H1 (cell line): Measurements from ENCODE around the gene PAEP. TPM values are rescaled to one million over a fixed set of nuclear protein-coding genes. Genes with fewer than 3 reads are reported as not detected.

Experiments used
- CTCF ChIA-PET: fragments of 300-600 bp; sonication (Branson Sonifier 250); formaldehyde crosslinking; loops from one replicate; lab custom pipeline; 2021; ENCODE audit not compliant: partially characterized antibody; lab: Charles Lee
- POLR2A ChIA-PET: fragments of 300-600 bp; sonication (Branson Sonifier 250); formaldehyde crosslinking; loops from one replicate; lab custom pipeline; 2021; ENCODE audit warnings: inconsistent platforms; ENCODE audit not compliant: partially characterized antibody; lab: Charles Lee
- DNase-seq, 2 experiments: peaks; one replicate each; pipeline versions ENCODE4 v3.0.0 to v3.0.0-alpha.2; 2010 to 2022; ENCODE audit warnings: low spot score in 2 of 2, low read depth in 1 of 2, mixed read lengths in 1 of 2
- FAIRE-seq: peaks from 2 replicates; lab custom pipeline; 2011; peaks lifted over from hg19 to GRCh38; lab: Jason Lieb, UNC
- H2AFZ ChIP-seq: 2 replicates; pipeline ENCODE4 v1.8.1; 2012; ENCODE audit warnings: low read length, inconsistent platforms
- H2AK5ac ChIP-seq: 2 replicates; pipeline ENCODE4 v1.6.1; 2013; ENCODE audit warnings: low read depth, low read length
- H2BK120ac ChIP-seq: replicated peaks from 2 replicates; pipeline ENCODE3; 2013; ENCODE audit warnings: low read depth, low read length, inconsistent platforms
- H2BK12ac ChIP-seq: 2 replicates; pipeline ENCODE4 v1.6.1; 2013; ENCODE audit warnings: low read depth, low read length
- H2BK15ac ChIP-seq: 2 replicates; pipeline ENCODE4 v1.6.1; 2013; ENCODE audit warnings: low read length
- H2BK20ac ChIP-seq: 2 replicates; pipeline ENCODE4 v1.6.1; 2013; ENCODE audit warnings: low read length
- H2BK5ac ChIP-seq: 2 replicates; pipeline ENCODE4 v1.6.1; 2013; ENCODE audit warnings: low read depth, low read length
- H3K14ac ChIP-seq: 2 replicates; pipeline ENCODE4 v1.6.1; 2013; ENCODE audit warnings: inconsistent platforms; ENCODE audit not compliant: insufficient read length
- H3K18ac ChIP-seq: 2 replicates; pipeline ENCODE4 v1.6.1; 2013; ENCODE audit warnings: low read length; ENCODE audit errors: extremely low read depth
- H3K23ac ChIP-seq: 2 replicates; pipeline ENCODE4 v1.6.1; 2013; ENCODE audit warnings: inconsistent platforms; ENCODE audit not compliant: insufficient read length
- H3K23me2 ChIP-seq: 2 replicates; pipeline ENCODE4 v1.6.1; 2013; ENCODE audit warnings: low read depth, low read length
- H3K27ac ChIP-seq: 2 replicates; pipeline ENCODE4 v1.6.1; 2011; ENCODE audit warnings: low read depth, low read length, inconsistent platforms
- H3K27me3 ChIP-seq, 4 experiments: replicated peaks in 1 of 4; 1 replicate in 1 of 4; 2 replicates in 3 of 4; pipeline versions ENCODE4 v1.6.1 to v1.8.1; 2011 to 2013; ENCODE audit warnings: low read length in 3 of 4, mild to moderate bottlenecking in 3 of 4, inconsistent platforms in 2 of 4, mixed read lengths in 2 of 4, moderate library complexity in 1 of 4; ENCODE audit not compliant: control insufficient read depth in 3 of 4, insufficient read depth in 3 of 4; ENCODE audit errors: extremely low read depth in 1 of 4
- H3K36me3 ChIP-seq, 4 experiments: 2 replicates each; pipeline versions ENCODE4 v1.6.1 to v1.8.1; 2011 to 2013; ENCODE audit warnings: mild to moderate bottlenecking in 4 of 4, low read length in 3 of 4, moderate library complexity in 2 of 4, control low read depth in 1 of 4, inconsistent platforms in 1 of 4; ENCODE audit not compliant: insufficient read depth in 4 of 4, control insufficient read depth in 2 of 4
- H3K4ac ChIP-seq: replicated peaks from 2 replicates; pipeline ENCODE3; 2013; ENCODE audit warnings: low read length, low read depth, mixed read lengths, inconsistent platforms; ENCODE audit not compliant: insufficient read length
- H3K4me1 ChIP-seq, 4 experiments: replicated peaks in 1 of 4; 1 replicate in 1 of 4; 2 replicates in 3 of 4; pipeline versions ENCODE4 v1.6.1 to v1.8.1; 2011 to 2013; ENCODE audit warnings: low read length in 3 of 4, inconsistent platforms in 2 of 4, mixed read lengths in 1 of 4; ENCODE audit not compliant: insufficient read depth in 4 of 4, control insufficient read depth in 3 of 4
- H3K4me2 ChIP-seq, 2 experiments: 2 replicates each; pipeline versions ENCODE4 v1.6.1 to v1.8.1; 2011 to 2013; ENCODE audit warnings: low read depth in 2 of 2, low read length in 2 of 2, control low read depth in 1 of 2, inconsistent platforms in 1 of 2, mild to moderate bottlenecking in 1 of 2; ENCODE audit not compliant: insufficient read depth in 1 of 2
- H3K4me3 ChIP-seq, 4 experiments: fragments of 200-600, 300-600 bp in 1 of 4; sonication (generic), shearing (Covaris generic), sonication (Bioruptor Twin) in 1 of 4; 2 replicates each; pipeline versions ENCODE4 v1.5.1 to v1.8.1; 2011 to 2016; ENCODE audit warnings: low read length in 4 of 4, low read depth in 3 of 4, control low read depth in 2 of 4, inconsistent platforms in 2 of 4, mild to moderate bottlenecking in 2 of 4, mixed read lengths in 1 of 4, moderate library complexity in 1 of 4; ENCODE audit not compliant: insufficient read depth in 2 of 4; ENCODE audit errors: extremely low read depth in 1 of 4
- H3K56ac ChIP-seq: replicated peaks from 2 replicates; pipeline ENCODE3; 2013; ENCODE audit warnings: low read depth, mild to moderate bottlenecking, mixed read lengths, low read length, inconsistent platforms; ENCODE audit not compliant: insufficient read length
- H3K79me1 ChIP-seq: 2 replicates; pipeline ENCODE4 v1.6.1; 2013; ENCODE audit warnings: low read depth, low read length, control low read depth
- H3K79me2 ChIP-seq, 2 experiments: 2 replicates each; pipeline versions ENCODE4 v1.6.1 to v1.8.1; 2012 to 2013; ENCODE audit warnings: low read length in 2 of 2, mild to moderate bottlenecking in 2 of 2, inconsistent platforms in 1 of 2; ENCODE audit not compliant: insufficient read depth in 2 of 2, control insufficient read depth in 1 of 2
- H3K9ac ChIP-seq, 4 experiments: replicated peaks in 1 of 4; 1 replicate in 1 of 4; 2 replicates in 3 of 4; pipeline versions ENCODE4 v1.6.1 to v1.8.1; 2011 to 2013; ENCODE audit warnings: low read depth in 3 of 4, low read length in 3 of 4, control low read depth in 2 of 4, mild to moderate bottlenecking in 2 of 4, moderate library complexity in 2 of 4, inconsistent platforms in 1 of 4; ENCODE audit errors: extremely low read depth in 1 of 4
- H3K9me3 ChIP-seq, 2 experiments: 2 replicates each; pipeline versions ENCODE4 v1.6.1 to v1.8.1; 2012 to 2013; ENCODE audit warnings: mild to moderate bottlenecking in 2 of 2, moderate library complexity in 2 of 2, control low read depth in 1 of 2, inconsistent platforms in 1 of 2, low read depth in 1 of 2, low read length in 1 of 2, mixed read lengths in 1 of 2; ENCODE audit not compliant: insufficient read depth in 2 of 2
- H4K20me1 ChIP-seq, 2 experiments: replicated peaks in 1 of 2; 2 replicates each; pipeline versions ENCODE3 to v1.8.1; 2011 to 2013; ENCODE audit warnings: inconsistent platforms in 2 of 2, low read length in 2 of 2, mild to moderate bottlenecking in 1 of 2; ENCODE audit not compliant: insufficient read depth in 2 of 2, control insufficient read depth in 1 of 2
- H4K5ac ChIP-seq: 2 replicates; pipeline ENCODE4 v1.6.1; 2013; ENCODE audit warnings: low read length, low read depth, mixed read lengths, inconsistent platforms; ENCODE audit not compliant: insufficient read length
- H4K8ac ChIP-seq: 2 replicates; pipeline ENCODE4 v1.8.0; 2013; ENCODE audit warnings: mild to moderate bottlenecking, moderate library complexity, low read length, inconsistent platforms; ENCODE audit not compliant: insufficient read depth; ENCODE audit errors: extremely low read depth
- H4K91ac ChIP-seq: replicated peaks from 2 replicates; pipeline ENCODE3; 2013; ENCODE audit warnings: low read length, mixed read lengths, inconsistent platforms; ENCODE audit not compliant: insufficient read length
- KDM4A ChIP-seq: IDR thresholded peaks from one replicate; pipeline ENCODE4 v1.7.1; 2012; ENCODE audit warnings: low read depth, mild to moderate bottlenecking, moderate library complexity, low read length, inconsistent platforms; ENCODE audit not compliant: severe bottlenecking
- WGBS, 2 experiments: shearing (Covaris generic) in 1 of 2; methylation state at CpG; one replicate each; pipeline versions ENCODE4 v1.1.6 to v1.1.7; 2013 to 2015; ENCODE audit warnings: low lambda C conversion rate in 2 of 2, mixed read lengths in 2 of 2, inconsistent platforms in 1 of 2, low coverage in 1 of 2, missing lambda C conversion rate in 1 of 2; ENCODE audit not compliant: insufficient replicate concordance in 2 of 2, insufficient coverage in 1 of 2, insufficient read length in 1 of 2; ENCODE audit errors: extremely low coverage in 1 of 2, missing lambda C conversion rate in 1 of 2; 5-methylcytosine and 5-hydroxymethylcytosine counted together
- polyA plus RNA-seq, 7 experiments: library from polyadenylated mRNA; depleted of rRNA in 3 of 7; stranded (reverse) in 5 of 7; unstranded in 2 of 7; fragments of >200 nt in 5 of 7; fragments of 200-250 nt in 2 of 7; gene quantifications; 1 replicate in 5 of 7; 2 replicates in 1 of 7; 4 replicates in 1 of 7; pipeline versions ENCODE4 v1.2.1 to v1.2.3, GENCODE V29; 2011 to 2013; ENCODE audit warnings: missing spikeins in 2 of 7, mixed read lengths in 2 of 7
- total RNA-seq: library from RNA; stranded (reverse); fragmentation: NEBNext Ultra II Directional; extraction: Animal tissue kit (Norgen Biotek cat#: 25700); gene quantifications from 2 replicates; pipeline ENCODE4 v1.2.1, GENCODE V29; 2021
- TF ChIP-seq, protein P1 (sequence below), 3 experiments: IDR thresholded peaks; 1 replicate in 2 of 3; 2 replicates in 1 of 3; pipeline versions ENCODE4 v1.5.1 to v1.6.1; 2011; ENCODE audit warnings: low read length in 3 of 3, mild to moderate bottlenecking in 3 of 3, inconsistent platforms in 2 of 3, low read depth in 1 of 3, moderate library complexity in 1 of 3; ENCODE audit not compliant: insufficient read depth in 1 of 3; ENCODE audit errors: control extremely low read depth in 1 of 3

PAEP gene
- total and polyA plus RNA-seq, 2 of the 8 experiments (the other 6 are each of a cell fraction or from before 2014, with no cell fraction given), result not detected

DNA sequence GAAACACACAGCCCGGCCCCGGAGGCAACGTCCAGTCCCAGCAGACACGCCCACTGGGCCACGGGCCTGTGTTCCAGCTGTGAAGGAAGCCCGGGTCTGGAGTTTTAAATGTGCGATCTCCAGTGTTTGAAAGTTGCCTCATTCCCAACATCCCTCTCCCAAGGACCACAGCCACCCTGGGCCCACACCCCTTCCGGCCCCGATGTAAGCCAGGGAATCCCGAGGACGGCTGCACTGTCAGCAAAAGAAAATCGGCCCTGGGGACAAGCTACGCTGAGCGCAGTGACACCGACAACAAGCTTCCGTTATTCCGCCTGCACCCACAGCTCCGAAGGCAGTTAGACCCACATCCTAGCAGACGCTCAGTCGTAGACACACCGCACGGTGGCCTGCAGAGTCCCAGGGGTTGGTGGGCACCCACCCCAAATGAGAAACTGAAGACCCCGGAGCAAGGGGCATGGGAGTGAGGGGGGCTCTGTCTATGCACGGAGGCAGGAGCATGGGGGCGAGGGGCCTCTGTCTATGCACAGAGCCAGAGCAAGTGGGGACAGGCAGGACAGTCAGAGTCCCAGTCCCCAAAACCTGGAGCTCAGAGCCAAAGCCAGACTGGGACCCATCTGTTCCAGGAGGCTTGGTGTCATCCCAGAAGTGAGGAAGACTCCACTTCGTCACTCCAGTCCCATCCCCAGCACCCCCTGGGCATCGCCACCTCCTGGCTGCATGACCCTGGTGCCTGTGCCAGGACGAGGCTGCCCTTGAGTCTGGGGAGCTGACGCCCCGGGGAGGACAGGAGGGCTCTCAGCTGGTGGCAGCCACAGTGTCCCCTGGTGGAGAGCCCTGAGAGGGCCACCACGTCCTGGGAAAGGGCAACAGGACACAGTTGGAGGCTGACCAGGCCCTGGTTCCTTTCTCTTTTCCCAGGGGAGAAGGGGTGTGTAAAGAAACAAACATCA lies 54.4 kb downstream of the PAEP start:
- Histone ChIP-seq H3K18ac (no peak overlapping the region), H3K79me1 (no peaks in the 10 kb centered on the region), H2BK12ac (no peak overlapping the region), H2BK120ac (no peak overlapping the region), H3K27ac (peak overlapping the region; percentile 28; the same call in 1 of the 2 replicates), H3K4me2 (no peak overlapping the region), H3K4ac (no peak overlapping the region), H3K79me2 (no peaks in the 10 kb centered on the region), H4K20me1 (no peaks in the 10 kb centered on the region), H2AFZ (no peak overlapping the region), H3K23ac (no peak overlapping the region), H3K27me3 (no peaks in the 10 kb centered on the region), H3K36me3 (no peaks in the 10 kb centered on the region; a peak in 1 of 8 replicates), H3K14ac (no peak overlapping the region), H2AK5ac (no peak overlapping the region), H3K9me3 (peaks cover 7 to 10% of the 10 kb centered on the region in 2 experiments), H3K56ac (no peak overlapping the region), H4K91ac (no peak overlapping the region), H2BK20ac (no peak overlapping the region), H3K9ac (no peak overlapping the region), H2BK5ac (no peak overlapping the region), H2BK15ac (no peak overlapping the region), H3K4me1 (peaks cover 0 to 1% (median 0%) of the 10 kb centered on the region in 4 experiments; a peak in 1 of 7 replicates), H4K8ac (no peak overlapping the region), H3K23me2 (peaks cover 4% of the 10 kb centered on the region; the same call in 1 of the 2 replicates), H3K4me3 (no peak overlapping the region), H4K5ac (no peak overlapping the region)
- FAIRE-seq (no peak), DNase-seq (no peak)
- TF ChIP-seq, protein P1, sequence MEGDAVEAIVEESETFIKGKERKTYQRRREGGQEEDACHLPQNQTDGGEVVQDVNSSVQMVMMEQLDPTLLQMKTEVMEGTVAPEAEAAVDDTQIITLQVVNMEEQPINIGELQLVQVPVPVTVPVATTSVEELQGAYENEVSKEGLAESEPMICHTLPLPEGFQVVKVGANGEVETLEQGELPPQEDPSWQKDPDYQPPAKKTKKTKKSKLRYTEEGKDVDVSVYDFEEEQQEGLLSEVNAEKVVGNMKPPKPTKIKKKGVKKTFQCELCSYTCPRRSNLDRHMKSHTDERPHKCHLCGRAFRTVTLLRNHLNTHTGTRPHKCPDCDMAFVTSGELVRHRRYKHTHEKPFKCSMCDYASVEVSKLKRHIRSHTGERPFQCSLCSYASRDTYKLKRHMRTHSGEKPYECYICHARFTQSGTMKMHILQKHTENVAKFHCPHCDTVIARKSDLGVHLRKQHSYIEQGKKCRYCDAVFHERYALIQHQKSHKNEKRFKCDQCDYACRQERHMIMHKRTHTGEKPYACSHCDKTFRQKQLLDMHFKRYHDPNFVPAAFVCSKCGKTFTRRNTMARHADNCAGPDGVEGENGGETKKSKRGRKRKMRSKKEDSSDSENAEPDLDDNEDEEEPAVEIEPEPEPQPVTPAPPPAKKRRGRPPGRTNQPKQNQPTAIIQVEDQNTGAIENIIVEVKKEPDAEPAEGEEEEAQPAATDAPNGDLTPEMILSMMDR (IDR thresholded peaks at IDR 0.05; ENCODE audit: control extremely low read depth in 1 of 3, insufficient read depth in 1 of 3, low read depth in 1 of 3, low read length in 3 of 3), result peak in 2 of 3 experiments; percentile 40 to 46; a peak in 3 of 4 replicates
- TF ChIP-seq KDM4A, result no peak
- POLR2A ChIA-PET, result interaction anchor here (1.4 kb wide), 1 partner anchor 33 kb away, joined by 4 read pairs; no protein-coding TSS in a partner anchor
- 83% methylated on average over 31 of the region's 31 CpGs; no CpG with 5 or more reads in 1 of the 2 experiments for WGBS, 2 experiments
- CTCF ChIA-PET, result interaction anchor here (0.9 to 5.0 kb wide), 14 partner anchors 11 to 205 kb away, joined by 3 to 59 read pairs (median 4); partner anchors contain the start of gene GLT6D1
